CMK (cell line): ENCODE data around the gene CD68.

Experiments used
- DNase-seq: peaks from one replicate; pipeline ENCODE4 v3.0.0-alpha.2; 2010; ENCODE audit warnings: low read depth

Gene CD68

DNA sequence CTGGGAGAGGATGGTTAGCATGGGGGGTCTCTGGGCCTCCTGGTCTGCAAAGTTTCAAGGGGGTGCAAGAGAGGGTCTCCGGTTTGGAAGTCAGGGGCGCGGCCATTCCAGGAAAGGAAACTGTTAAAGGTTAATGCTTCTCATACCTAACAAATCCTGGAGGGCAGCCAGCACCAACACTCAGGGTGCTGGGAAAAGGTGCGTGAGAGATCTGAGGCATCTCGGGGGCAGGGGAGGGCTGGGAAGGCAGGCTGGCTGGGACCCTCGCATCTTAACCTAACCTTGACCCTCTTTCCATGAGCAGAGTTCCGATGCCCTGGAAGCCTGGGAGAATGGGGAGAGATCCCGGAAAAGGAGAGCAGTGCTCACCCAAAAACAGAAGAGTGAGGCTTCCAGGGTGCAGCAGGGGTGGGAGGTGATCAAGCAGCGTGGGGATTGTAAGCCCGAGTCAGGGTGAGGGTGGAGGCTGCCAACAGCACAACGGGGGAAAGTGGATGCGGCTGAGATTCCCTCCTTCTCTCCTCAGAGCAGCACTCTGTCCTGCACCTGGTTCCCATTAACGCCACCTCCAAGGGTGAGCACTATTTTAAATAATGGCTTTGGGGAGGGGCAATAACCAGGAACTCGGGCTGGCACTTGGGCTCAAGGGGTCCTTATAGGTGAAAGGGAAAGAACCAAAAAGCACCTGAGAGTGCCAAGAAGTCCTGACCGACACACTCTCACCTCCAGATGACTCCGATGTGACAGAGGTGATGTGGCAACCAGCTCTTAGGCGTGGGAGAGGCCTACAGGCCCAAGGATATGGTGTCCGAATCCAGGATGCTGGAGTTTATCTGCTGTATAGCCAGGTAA lies 19.9 kb upstream of the CD68 start:
- DNase-seq: no peak

GRCh38 chr17:7560172-7561027 lies 19.0 kb upstream of the CD68 start:
- DNase-seq: no peak

DNA sequence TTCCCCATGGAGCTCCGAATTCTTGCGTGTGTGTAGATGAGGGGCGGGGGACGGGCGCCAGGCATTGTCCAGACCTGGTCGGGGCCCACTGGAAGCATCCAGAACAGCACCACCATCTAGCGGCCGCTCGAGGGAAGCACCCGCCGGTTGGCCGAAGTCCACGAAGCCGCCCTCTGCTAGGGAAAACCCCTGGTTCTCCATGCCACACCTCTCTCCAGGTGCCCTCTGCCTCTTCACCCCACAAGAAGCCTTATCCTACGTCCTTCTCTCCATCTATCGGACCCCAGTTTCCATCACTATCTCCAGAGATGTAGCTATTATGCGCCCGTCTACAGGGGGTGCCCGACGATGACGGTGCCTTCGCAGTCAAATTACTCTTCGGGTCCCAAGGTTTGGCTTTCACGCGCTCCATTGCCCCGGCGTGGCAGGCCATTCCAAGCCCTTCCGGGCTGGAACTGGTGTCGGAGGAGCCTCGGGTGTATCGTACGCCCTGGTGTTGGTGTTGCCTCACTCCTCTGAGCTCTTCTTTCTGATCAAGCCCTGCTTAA lies 18.3 kb upstream of the CD68 start:
- no peak for DNase-seq

GRCh38 chr17:7561589-7562207 lies 17.7 kb upstream of the CD68 start, which contains the start of gene SENP3:
Gene SENP3 (plus strand): TSS chr17:7561919. CDS start chr17:7563077, 1,158 bp downstream.
- peak; percentile 67 for DNase-seq

DNA sequence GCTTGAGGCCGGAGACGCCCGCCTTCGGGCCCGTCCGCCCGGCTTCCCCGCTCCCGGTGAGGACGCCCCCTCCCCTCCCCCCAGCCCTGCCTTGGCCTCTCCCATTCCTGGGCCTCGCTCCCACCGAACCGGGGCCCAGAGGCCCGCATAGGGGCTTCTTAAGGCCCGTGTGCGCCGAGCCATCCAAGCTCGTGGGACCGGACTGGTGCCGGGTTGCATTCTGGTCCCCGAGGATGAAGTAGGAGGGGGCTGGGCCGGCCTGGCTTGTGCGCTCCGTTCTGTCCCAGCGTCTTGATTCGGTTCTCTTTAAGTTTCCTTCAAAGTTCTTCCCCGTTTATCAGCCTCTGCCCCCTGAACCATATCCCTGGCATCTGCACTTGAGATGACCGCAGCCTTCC lies 17.2 kb upstream of the CD68 start:
- no peak for DNase-seq

- DNase-seq: no peak
Measured at GRCh38 chr17:7563115-7563869, 16.1 kb upstream of the CD68 start.

DNA sequence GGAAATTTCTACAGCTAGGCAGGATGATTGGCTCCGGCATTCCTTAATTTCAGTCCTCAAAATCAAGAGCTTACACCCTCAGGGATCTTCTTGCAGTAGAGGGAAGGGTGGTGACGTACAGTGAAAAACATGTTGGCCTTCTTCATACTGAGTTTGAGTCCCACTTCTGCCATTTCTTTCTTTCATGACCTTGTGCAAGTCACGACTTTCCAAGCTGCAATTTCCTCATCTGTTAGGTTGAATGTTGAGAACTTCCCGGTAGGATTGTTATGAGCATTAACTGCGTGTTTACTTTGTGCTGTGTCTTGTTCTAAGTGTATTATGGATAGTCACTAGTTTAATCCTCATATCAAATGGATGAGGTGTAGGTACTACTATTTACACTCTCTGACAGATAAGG lies 9.9 kb upstream of the CD68 start:
- no peak for DNase-seq

- DNase-seq: no peak
Measured at GRCh38 chr17:7570351-7570750, 9.1 kb upstream of the CD68 start.

- DNase-seq: no peak
Measured at GRCh38 chr17:7572338-7572587, 7.2 kb upstream of the CD68 start.

GRCh38 chr17:7572588-7573323 lies 6.7 kb upstream of the CD68 start:
- peak; percentile 90 for DNase-seq

- DNase-seq: peak; percentile 62
Measured at GRCh38 chr17:7573324-7574080, 5.9 kb upstream of the CD68 start.

- no peak for DNase-seq
Measured at GRCh38 chr17:7574176-7574953, 5.1 kb upstream of the CD68 start.

DNA sequence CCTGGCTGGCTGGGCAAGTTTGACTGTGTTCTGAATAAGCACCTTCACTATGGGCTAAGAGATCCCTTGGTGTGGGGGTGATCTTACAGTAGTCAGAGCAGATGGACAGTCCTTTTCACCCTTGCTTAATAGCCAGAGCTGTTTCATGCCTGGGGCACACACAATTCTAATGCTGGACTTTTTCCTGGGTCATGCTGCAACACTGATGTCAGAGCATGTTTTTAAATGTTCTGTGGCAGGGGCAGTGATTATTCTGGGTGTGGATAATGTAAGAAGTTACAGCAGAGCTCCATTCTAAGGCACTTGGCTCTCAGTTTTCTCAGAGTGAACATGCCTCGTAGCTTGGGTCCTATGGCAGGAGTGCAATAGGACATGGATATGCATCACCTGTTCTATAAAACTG lies 4.0 kb upstream of the CD68 start:
- no peak for DNase-seq

DNA sequence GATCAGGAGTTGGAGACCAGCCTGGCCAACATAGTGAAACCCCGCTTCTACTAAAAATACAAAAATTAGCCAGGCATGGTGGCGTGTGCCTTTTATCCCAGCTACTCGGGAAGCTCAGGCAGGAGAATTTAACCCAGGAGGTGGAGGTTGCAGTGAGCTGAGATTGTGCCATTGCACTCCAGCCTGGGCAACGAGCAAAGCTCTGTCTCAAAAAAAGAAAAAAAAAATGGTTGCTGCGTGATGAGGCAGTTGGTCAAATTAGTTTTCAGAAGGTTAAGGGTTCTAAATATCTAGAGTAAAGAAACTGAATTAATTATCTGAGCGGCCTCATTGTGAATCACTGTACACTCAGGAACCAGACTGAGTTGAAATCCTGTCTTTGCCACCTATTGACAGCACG lies 3.5 kb upstream of the CD68 start:
- DNase-seq: no peak

GRCh38 chr17:7576432-7576937 lies 3.0 kb upstream of the CD68 start:
- DNase-seq: no peak

- DNase-seq: no peak
Measured at GRCh38 chr17:7577327-7578199, 1.9 kb upstream of the CD68 start.

DNA sequence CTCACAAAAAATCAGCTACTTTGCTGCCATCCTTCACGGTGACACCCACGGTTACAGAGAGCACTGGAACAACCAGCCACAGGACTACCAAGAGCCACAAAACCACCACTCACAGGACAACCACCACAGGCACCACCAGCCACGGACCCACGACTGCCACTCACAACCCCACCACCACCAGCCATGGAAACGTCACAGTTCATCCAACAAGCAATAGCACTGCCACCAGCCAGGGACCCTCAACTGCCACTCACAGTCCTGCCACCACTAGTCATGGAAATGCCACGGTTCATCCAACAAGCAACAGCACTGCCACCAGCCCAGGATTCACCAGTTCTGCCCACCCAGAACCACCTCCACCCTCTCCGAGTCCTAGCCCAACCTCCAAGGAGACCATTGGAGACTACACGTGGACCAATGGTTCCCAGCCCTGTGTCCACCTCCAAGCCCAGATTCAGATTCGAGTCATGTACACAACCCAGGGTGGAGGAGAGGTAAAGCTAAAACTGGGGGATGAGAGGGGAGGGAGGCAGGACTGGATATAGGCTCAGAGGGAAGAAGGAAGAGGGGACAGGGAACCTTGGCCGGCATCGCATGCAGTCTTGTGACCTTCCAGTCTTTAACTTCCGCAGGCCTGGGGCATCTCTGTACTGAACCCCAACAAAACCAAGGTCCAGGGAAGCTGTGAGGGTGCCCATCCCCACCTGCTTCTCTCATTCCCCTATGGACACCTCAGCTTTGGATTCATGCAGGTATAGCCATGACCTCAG lies 581 bp downstream of the CD68 start:
- DNase-seq: no peak
